ENCODE measurements around the gene OR1K1. TPM values are rescaled to one million over a fixed set of nuclear protein-coding genes. Genes with fewer than 3 reads are reported as not detected.

Gene OR1K1, protein sequence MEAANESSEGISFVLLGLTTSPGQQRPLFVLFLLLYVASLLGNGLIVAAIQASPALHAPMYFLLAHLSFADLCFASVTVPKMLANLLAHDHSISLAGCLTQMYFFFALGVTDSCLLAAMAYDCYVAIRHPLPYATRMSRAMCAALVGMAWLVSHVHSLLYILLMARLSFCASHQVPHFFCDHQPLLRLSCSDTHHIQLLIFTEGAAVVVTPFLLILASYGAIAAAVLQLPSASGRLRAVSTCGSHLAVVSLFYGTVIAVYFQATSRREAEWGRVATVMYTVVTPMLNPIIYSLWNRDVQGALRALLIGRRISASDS
- not detected for total RNA-seq

DNA sequence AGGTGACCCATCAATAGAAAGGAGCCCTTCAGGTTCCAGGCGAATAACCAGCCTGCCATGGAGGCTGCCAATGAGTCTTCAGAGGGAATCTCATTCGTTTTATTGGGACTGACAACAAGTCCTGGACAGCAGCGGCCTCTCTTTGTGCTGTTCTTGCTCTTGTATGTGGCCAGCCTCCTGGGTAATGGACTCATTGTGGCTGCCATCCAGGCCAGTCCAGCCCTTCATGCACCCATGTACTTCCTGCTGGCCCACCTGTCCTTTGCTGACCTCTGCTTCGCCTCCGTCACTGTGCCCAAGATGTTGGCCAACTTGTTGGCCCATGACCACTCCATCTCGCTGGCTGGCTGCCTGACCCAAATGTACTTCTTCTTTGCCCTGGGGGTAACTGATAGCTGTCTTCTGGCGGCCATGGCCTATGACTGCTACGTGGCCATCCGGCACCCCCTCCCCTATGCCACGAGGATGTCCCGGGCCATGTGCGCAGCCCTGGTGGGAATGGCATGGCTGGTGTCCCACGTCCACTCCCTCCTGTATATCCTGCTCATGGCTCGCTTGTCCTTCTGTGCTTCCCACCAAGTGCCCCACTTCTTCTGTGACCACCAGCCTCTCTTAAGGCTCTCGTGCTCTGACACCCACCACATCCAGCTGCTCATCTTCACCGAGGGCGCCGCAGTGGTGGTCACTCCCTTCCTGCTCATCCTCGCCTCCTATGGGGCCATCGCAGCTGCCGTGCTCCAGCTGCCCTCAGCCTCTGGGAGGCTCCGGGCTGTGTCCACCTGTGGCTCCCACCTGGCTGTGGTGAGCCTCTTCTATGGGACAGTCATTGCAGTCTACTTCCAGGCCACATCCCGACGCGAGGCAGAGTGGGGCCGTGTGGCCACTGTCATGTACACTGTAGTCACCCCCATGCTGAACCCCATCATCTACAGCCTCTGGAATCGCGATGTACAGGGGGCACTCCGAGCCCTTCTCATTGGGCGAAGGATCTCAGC, at the start of gene OR1K1:
Gene OR1K1 (plus strand): TSS at position 58 of the 995 bp plus-strand sequence. CDS start 0 bp downstream, at position 58.

DNA sequence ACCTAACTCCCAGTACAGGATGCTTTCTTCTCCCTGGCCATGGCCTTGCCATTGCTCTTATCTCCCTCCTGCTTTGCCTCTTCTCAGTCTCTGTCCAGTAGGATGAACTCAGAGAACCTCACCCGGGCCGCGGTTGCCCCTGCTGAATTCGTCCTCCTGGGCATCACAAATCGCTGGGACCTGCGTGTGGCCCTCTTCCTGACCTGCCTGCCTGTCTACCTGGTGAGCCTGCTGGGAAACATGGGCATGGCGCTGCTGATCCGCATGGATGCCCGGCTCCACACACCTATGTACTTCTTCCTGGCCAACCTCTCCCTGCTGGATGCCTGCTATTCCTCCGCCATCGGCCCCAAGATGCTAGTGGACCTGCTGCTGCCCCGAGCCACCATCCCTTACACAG, 11.1 kb upstream of the OR1K1 start, which contains the start of gene OR5C1:
Gene OR5C1 (plus strand): TSS at position 103 of the 400 bp plus-strand sequence. CDS start 0 bp downstream, at position 103.

Other genes starting within 250 kb of the OR1K1 start
- not detected for gene OR1N2, start 247.0 kb upstream of the OR1K1 start, total RNA-seq
- not detected for gene OR1L8, start 216.7 kb upstream of the OR1K1 start, total RNA-seq
- gene OR1Q1, start 185.4 kb upstream of the OR1K1 start, total RNA-seq: not detected
- 0.23 TPM for gene OR1B1, start 142.5 kb upstream of the OR1K1 start, total RNA-seq
- gene OR1L1, start 138.4 kb upstream of the OR1K1 start, total RNA-seq: not detected
- not detected for gene OR1L3, start 125.0 kb upstream of the OR1K1 start, total RNA-seq
- not detected for gene OR1L4, start 76.1 kb upstream of the OR1K1 start, total RNA-seq
- gene OR1L6, start 57.8 kb upstream of the OR1K1 start, total RNA-seq: not detected
- gene OR5C1, start 11.2 kb upstream of the OR1K1 start, total RNA-seq: not detected
- 25.3 TPM for gene PDCL, start 28.5 kb downstream of the OR1K1 start, total RNA-seq
- gene RC3H2, start 105.2 kb downstream of the OR1K1 start, total RNA-seq: 56.8 TPM
- 14.2 TPM for gene ZBTB6, start 113.2 kb downstream of the OR1K1 start, total RNA-seq
- gene ZBTB26, start 131.4 kb downstream of the OR1K1 start, total RNA-seq: 11.2 TPM
- 90.4 TPM for gene RABGAP1, start 140.9 kb downstream of the OR1K1 start, total RNA-seq
- 7.9 TPM for gene GPR21, start 233.5 kb downstream of the OR1K1 start, total RNA-seq